Measurements from ENCODE around the gene MACROD2.
A peak's percentile ranks its signal among the peaks of the same experiment; 100 is the strongest.

MACROD2 gene

DNA sequence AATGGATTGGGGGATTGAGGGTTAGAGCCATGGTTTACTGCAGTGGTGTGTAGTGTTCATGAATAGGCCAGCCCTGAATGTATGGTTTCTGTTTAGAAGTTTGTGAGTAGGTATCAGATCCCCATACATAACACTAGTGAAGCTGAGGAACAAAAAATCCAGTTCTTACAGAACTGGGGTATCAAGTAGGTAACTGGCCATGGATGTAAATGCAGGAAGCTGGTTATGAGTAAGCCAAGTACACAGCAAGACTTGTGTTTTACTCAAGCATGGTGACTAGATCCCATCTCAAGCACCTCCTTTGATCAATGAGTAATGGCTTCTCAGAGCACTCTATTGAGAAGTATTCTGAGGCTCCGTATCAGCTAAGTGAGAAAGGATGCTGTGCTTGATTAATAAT lies 955.8 kb downstream of the MACROD2 start:
- H3K4me3 ChIP-seq (ENCODE audit: low read length), result no peak overlapping the region
- no peak for DNase-seq (ENCODE audit: low read depth)
- TF ChIP-seq, protein P1, sequence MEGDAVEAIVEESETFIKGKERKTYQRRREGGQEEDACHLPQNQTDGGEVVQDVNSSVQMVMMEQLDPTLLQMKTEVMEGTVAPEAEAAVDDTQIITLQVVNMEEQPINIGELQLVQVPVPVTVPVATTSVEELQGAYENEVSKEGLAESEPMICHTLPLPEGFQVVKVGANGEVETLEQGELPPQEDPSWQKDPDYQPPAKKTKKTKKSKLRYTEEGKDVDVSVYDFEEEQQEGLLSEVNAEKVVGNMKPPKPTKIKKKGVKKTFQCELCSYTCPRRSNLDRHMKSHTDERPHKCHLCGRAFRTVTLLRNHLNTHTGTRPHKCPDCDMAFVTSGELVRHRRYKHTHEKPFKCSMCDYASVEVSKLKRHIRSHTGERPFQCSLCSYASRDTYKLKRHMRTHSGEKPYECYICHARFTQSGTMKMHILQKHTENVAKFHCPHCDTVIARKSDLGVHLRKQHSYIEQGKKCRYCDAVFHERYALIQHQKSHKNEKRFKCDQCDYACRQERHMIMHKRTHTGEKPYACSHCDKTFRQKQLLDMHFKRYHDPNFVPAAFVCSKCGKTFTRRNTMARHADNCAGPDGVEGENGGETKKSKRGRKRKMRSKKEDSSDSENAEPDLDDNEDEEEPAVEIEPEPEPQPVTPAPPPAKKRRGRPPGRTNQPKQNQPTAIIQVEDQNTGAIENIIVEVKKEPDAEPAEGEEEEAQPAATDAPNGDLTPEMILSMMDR (conservative IDR thresholded peaks at IDR 0.05; ENCODE audit: low read length), result no peak

DNA sequence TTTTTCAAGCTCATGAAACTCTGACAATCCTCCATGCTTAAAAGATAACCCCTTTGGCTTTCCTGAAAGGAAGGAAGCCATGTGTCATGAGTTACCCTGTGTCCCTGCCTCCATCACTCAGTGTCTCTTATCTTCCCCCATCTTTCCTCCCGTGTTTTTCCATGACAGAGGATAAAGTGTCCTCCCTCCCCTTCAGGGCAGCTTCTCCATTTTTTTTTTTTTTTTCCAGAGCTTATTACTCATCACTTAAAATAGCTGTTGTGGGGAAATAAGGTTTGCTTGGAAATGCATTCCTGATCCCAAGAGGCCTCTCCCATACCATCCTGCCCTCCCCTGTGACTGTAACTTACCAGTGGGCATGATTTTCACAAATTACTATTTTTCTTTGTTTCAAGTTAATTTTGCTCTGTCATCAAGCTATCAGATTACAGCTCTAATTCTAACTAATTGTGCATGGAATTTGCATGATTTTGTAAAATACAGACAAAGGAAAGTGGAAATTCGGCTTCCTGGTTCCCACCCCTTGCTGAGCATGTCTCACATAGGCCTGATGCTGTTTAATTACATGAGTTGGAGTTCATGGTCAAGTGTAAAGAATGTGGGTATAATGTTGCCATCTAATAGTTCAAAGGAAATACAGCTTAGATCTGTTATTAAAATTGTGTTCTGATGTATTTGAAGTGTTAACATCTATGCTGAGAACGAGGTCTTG lies 956.5 kb downstream of the MACROD2 start:
- TF ChIP-seq, protein P1 (conservative IDR thresholded peaks at IDR 0.05; ENCODE audit: low read length), result no peak

DNA sequence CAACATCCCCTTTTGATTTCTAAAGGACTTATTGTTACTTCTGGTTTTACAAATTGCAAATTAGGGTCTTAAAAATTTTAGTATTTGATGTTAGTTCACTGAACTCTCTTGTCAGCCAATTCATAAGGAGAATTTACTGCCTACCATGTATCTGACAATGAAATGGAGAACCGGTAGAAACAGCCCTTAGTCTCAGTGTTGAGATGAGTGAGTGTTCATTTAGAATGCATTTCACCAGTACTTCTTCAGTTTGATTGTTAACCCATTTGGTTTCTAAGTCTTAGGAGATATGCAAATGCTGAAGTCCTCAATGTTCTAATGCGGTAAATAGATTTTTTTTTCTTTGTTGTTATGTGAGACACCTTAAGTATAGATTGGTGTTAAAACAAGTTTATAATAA lies 958.4 kb downstream of the MACROD2 start:
- no peak overlapping the region for H3K4me3 ChIP-seq (ENCODE audit: low read length)
- TF ChIP-seq, protein P1 (conservative IDR thresholded peaks at IDR 0.05; ENCODE audit: low read length), result no peak
- no peak for DNase-seq (ENCODE audit: low read depth)

More for the DNA sequence above, 956.5 kb downstream of the MACROD2 start:
- H3K4me3 ChIP-seq (ENCODE audit: low read length), result no peak overlapping the region
- DNase-seq (ENCODE audit: low read depth), result peak; percentile 74

DNA sequence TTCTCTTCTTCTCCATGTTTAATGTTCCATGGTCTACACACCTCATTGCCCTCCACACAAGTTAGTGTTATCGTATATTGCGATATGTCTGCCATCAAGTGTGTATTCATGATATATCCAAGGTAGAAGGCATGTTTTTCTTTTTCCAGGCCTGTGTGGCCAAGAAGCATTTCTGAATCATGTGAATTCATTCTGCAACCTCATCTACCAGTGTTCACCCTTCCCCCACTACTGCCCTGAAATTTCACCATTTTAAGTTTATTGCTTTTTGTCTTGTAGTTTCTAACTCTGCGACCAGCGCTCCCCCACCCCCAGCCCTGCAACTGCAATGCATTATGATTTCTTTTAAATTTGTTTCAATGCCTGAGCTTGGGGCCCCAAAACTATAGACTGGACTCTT lies 960.1 kb downstream of the MACROD2 start:
- H3K4me3 ChIP-seq (ENCODE audit: low read length), result no peak overlapping the region
- TF ChIP-seq, protein P1 (conservative IDR thresholded peaks at IDR 0.05; ENCODE audit: low read length), result no peak
- no peak for DNase-seq (ENCODE audit: low read depth)

DNA sequence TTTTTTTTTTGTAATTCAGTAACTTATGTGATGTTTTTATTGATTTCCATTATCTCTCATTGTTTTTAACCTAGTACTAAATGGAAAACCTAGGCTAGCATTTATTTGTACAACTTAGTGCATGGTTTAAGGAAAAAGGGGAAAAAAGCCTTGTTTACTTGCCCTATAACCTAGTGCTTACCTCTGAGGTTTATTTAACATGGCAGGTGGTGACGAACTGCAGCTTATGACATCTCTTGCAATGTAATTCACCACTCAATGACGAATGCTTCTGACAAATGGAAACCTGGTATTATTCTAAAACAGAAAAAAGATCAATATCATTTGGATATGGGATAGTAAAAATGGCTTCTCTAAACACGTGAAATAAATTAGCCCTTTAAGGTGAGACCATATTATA lies 960.7 kb downstream of the MACROD2 start:
- no peak overlapping the region for H3K4me3 ChIP-seq (ENCODE audit: low read length)
- no peak for DNase-seq (ENCODE audit: low read depth)
- TF ChIP-seq, protein P1 (conservative IDR thresholded peaks at IDR 0.05; ENCODE audit: low read length), result no peak

DNA sequence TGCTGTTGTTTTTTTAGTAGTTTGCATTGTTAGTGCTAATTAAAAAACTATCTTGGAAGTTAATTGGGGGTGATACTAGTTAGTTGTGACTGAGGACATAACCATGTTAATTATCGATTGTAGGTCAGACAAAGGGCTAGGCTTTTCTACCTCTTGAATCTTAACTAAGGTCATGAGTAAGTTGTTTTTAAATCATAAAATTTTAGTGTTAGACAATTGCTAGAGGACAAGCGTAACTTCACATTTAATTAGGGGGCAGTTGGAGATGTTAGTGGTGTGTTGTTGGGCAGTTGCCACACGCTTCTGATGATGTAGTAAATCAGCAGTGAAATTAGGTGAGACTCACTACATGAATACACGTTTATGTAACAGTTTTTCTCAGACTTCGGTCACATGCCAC lies 961.2 kb downstream of the MACROD2 start:
- DNase-seq (ENCODE audit: low read depth), result no peak
- H3K4me3 ChIP-seq (ENCODE audit: low read length), result no peak overlapping the region
- TF ChIP-seq, protein P1 (conservative IDR thresholded peaks at IDR 0.05; ENCODE audit: low read length), result no peak

DNA sequence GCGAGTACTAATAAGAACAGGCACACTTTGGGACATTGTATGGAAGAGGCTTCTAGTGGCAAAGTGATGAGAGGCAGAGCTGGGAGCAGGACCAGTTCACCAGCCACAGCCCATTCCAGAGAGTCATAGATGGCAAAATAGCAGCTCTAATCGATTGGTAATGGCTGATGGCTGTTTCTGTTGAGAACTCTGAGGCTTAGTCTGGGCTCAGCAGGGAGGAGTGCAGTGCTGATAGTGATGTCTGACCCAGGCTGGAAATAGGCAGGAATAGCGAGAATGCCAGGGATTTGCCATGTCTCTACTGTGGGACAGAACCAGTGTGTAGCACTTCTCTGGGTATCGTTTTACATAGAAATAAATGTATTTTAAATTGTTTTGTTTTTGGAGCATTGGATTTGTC lies 962.1 kb downstream of the MACROD2 start:
- TF ChIP-seq, protein P1 (conservative IDR thresholded peaks at IDR 0.05; ENCODE audit: low read length), result no peak
- no peak for DNase-seq (ENCODE audit: low read depth)
- no peak overlapping the region for H3K4me3 ChIP-seq (ENCODE audit: low read length)
